Trophoblast cell (in vitro differentiated cells and primary cell): Measurements from ENCODE around the gene NDUFAF8.

ENCODE experiments used
- DNase-seq, 2 donors: peaks; one replicate each; pipeline ENCODE4 v3.0.0-alpha.2; 2016
- H2AFZ ChIP-seq: 2 replicates; pipeline ENCODE4 v1.6.1; 2013; ENCODE audit warnings: low read length, moderate library complexity, mild to moderate bottlenecking; ENCODE audit not compliant: insufficient read depth, poor library complexity
- H2AK5ac ChIP-seq: 2 replicates; pipeline ENCODE4 v1.6.1; 2013; ENCODE audit warnings: mild to moderate bottlenecking, low read length
- H2BK120ac ChIP-seq: 2 replicates; pipeline ENCODE4 v1.6.1; 2013; ENCODE audit warnings: low read length, mild to moderate bottlenecking, moderate library complexity; ENCODE audit not compliant: insufficient read depth, poor library complexity
- H2BK12ac ChIP-seq: 2 replicates; pipeline ENCODE4 v1.6.1; 2013; ENCODE audit warnings: mild to moderate bottlenecking, low read length, moderate library complexity
- H2BK5ac ChIP-seq: 2 replicates; pipeline ENCODE4 v1.6.1; 2013; ENCODE audit warnings: low read length, low read depth, moderate library complexity, mild to moderate bottlenecking; ENCODE audit not compliant: poor library complexity
- H3K14ac ChIP-seq: 2 replicates; pipeline ENCODE4 v1.6.1; 2013; ENCODE audit warnings: mild to moderate bottlenecking, low read length
- H3K18ac ChIP-seq: 2 replicates; pipeline ENCODE4 v1.6.1; 2013; ENCODE audit warnings: mild to moderate bottlenecking, low read length
- H3K23ac ChIP-seq: 2 replicates; pipeline ENCODE4 v1.6.1; 2013; ENCODE audit warnings: low read length
- H3K27ac ChIP-seq: 2 replicates; pipeline ENCODE4 v1.5.1; 2013; ENCODE audit warnings: low read depth, mild to moderate bottlenecking, inconsistent platforms, low read length, moderate library complexity
- H3K27me3 ChIP-seq: 2 replicates; pipeline ENCODE4 v1.6.1; 2013; ENCODE audit warnings: inconsistent platforms, mild to moderate bottlenecking, low read length, moderate library complexity; ENCODE audit not compliant: insufficient read depth
- H3K36me3 ChIP-seq, 2 experiments: 1 replicate in 1 of 2; 2 replicates in 1 of 2; pipeline ENCODE4 v1.6.1; 2013; ENCODE audit warnings: low read length in 2 of 2, mild to moderate bottlenecking in 2 of 2, moderate library complexity in 1 of 2; ENCODE audit not compliant: insufficient read depth in 2 of 2, control insufficient read depth in 1 of 2
- H3K4ac ChIP-seq: 2 replicates; pipeline ENCODE4 v1.6.1; 2013; ENCODE audit warnings: low read depth, mild to moderate bottlenecking, low read length, moderate library complexity
- H3K4me1 ChIP-seq, 2 experiments: 1 replicate in 1 of 2; 2 replicates in 1 of 2; pipeline ENCODE4 v1.6.1; 2013; ENCODE audit warnings: low read length in 2 of 2, mild to moderate bottlenecking in 2 of 2, moderate library complexity in 1 of 2; ENCODE audit not compliant: insufficient read depth in 2 of 2, control insufficient read depth in 1 of 2
- H3K4me2 ChIP-seq: 2 replicates; pipeline ENCODE4 v1.6.1; 2013; ENCODE audit warnings: inconsistent platforms, mild to moderate bottlenecking, low read length, moderate library complexity
- H3K4me3 ChIP-seq: 2 replicates; pipeline ENCODE4 v1.5.1; 2013; ENCODE audit warnings: mild to moderate bottlenecking, low read depth, low read length, inconsistent platforms
- H3K79me1 ChIP-seq: one replicate; pipeline ENCODE4 v1.6.1; 2013; ENCODE audit warnings: low read length
- H3K79me2 ChIP-seq: 2 replicates; pipeline ENCODE4 v1.6.1; 2013; ENCODE audit warnings: low read length, mild to moderate bottlenecking; ENCODE audit not compliant: control insufficient read depth, insufficient read depth, poor library complexity
- H3K9ac ChIP-seq: 2 replicates; pipeline ENCODE4 v1.6.1; 2013; ENCODE audit warnings: mild to moderate bottlenecking, low read length
- H3K9me3 ChIP-seq: 2 replicates; pipeline ENCODE4 v1.6.1; 2013; ENCODE audit warnings: low read depth, mild to moderate bottlenecking, control low read depth, inconsistent platforms, low read length; ENCODE audit not compliant: insufficient read depth
- H4K12ac ChIP-seq: 2 replicates; pipeline ENCODE4 v1.6.1; 2013; ENCODE audit warnings: low read depth, mild to moderate bottlenecking, low read length, moderate library complexity
- H4K8ac ChIP-seq: 2 replicates; pipeline ENCODE4 v1.6.1; 2013; ENCODE audit warnings: low read depth, mild to moderate bottlenecking, low read length, moderate library complexity
- H4K91ac ChIP-seq: one replicate; pipeline ENCODE4 v1.6.1; 2013; ENCODE audit warnings: low read depth, mild to moderate bottlenecking, low read length, moderate library complexity
- WGBS: extraction: QIAGEN DNeasy Blood & Tissue Kit; methylation state at CpG from one replicate; pipeline ENCODE4 v1.1.7; 2013; ENCODE audit warnings: missing lambda C conversion rate; ENCODE audit not compliant: insufficient read length, insufficient coverage; ENCODE audit errors: extremely low coverage; 5-methylcytosine and 5-hydroxymethylcytosine counted together

NDUFAF8 gene

GRCh38 chr17:81278831-81279230 is 39.7 kb downstream of the NDUFAF8 start:
- Histone ChIP-seq H2BK120ac (no peak overlapping the region), H2AFZ (no peak overlapping the region), H4K91ac (no peak overlapping the region), H3K14ac (no peak overlapping the region), H4K12ac (no peak overlapping the region), H2BK5ac (no peak overlapping the region), H2AK5ac (no peak overlapping the region), H3K27me3 (no peaks in the 10 kb centered on the region), H3K9me3 (no peaks in the 10 kb centered on the region), H3K4me3 (no peak overlapping the region), H3K27ac (no peak overlapping the region), H3K18ac (no peak overlapping the region), H3K79me1 (no peaks in the 10 kb centered on the region), H3K4me2 (no peak overlapping the region), H3K9ac (no peak overlapping the region), H3K36me3 (peaks cover 79 to 81% of the 10 kb centered on the region in 2 experiments), H3K79me2 (no peaks in the 10 kb centered on the region), H3K4me1 (no peaks in the 10 kb centered on the region), H3K23ac (no peak overlapping the region), H4K8ac (no peak overlapping the region), H3K4ac (no peak overlapping the region), H2BK12ac (no peak overlapping the region)
- WGBS = no CpG with 5 or more reads among the region's 8 CpGs
- DNase-seq = no peak

- Histone ChIP-seq H4K12ac (no peak overlapping the region), H3K27me3 (no peaks in the 10 kb centered on the region), H3K36me3 (peaks cover 72 to 74% of the 10 kb centered on the region in 2 experiments), H3K4ac (no peak overlapping the region), H2AK5ac (no peak overlapping the region), H3K4me1 (no peaks in the 10 kb centered on the region), H3K79me1 (no peaks in the 10 kb centered on the region), H3K18ac (no peak overlapping the region), H3K9me3 (no peaks in the 10 kb centered on the region), H3K9ac (no peak overlapping the region), H3K14ac (no peak overlapping the region), H2AFZ (no peak overlapping the region), H2BK12ac (no peak overlapping the region), H3K79me2 (no peaks in the 10 kb centered on the region), H4K8ac (no peak overlapping the region), H2BK5ac (no peak overlapping the region), H3K27ac (no peak overlapping the region), H2BK120ac (no peak overlapping the region), H4K91ac (no peak overlapping the region), H3K23ac (no peak overlapping the region), H3K4me3 (no peak overlapping the region), H3K4me2 (no peak overlapping the region)
- no peak for DNase-seq
- WGBS = no CpG with 5 or more reads among the region's 50 CpGs
Measured at GRCh38 chr17:81279278-81280275, 40.5 kb downstream of the NDUFAF8 start.

DNA sequence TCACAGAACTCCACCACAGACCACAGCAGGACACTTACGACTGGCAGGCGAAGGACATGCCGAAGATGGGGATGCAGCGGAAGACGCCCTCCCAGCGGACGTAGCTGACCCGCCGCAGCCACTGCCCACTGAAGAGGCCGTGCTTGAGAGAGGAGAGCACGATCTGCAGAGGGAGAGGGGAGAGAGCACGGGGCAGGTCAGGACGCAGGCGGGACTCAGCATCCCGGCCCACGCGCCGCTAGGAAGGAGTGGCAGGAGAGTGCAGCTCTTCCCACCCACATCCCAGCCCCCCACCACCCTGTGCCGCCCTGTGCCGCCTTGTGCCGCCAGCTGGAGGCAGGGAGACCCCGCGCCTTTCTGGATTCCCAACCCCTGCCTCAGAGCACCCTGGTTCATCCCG is 41.5 kb downstream of the NDUFAF8 start:
- Histone ChIP-seq H4K8ac (no peak overlapping the region), H3K18ac (no peak overlapping the region), H3K4me2 (no peak overlapping the region), H2BK12ac (no peak overlapping the region), H3K79me1 (no peaks in the 10 kb centered on the region), H3K14ac (no peak overlapping the region), H2BK120ac (no peak overlapping the region), H3K4ac (no peak overlapping the region), H2AFZ (no peak overlapping the region), H4K91ac (no peak overlapping the region), H3K9ac (no peak overlapping the region), H3K27ac (no peak overlapping the region), H3K4me3 (no peak overlapping the region), H2BK5ac (no peak overlapping the region), H3K79me2 (no peaks in the 10 kb centered on the region), H2AK5ac (no peak overlapping the region), H4K12ac (no peak overlapping the region), H3K4me1 (no peaks in the 10 kb centered on the region), H3K9me3 (no peaks in the 10 kb centered on the region), H3K23ac (no peak overlapping the region), H3K27me3 (no peaks in the 10 kb centered on the region), H3K36me3 (peaks cover 66 to 72% of the 10 kb centered on the region in 2 experiments)
- no CpG with 5 or more reads among the region's 24 CpGs for WGBS
- DNase-seq = no peak

DNA sequence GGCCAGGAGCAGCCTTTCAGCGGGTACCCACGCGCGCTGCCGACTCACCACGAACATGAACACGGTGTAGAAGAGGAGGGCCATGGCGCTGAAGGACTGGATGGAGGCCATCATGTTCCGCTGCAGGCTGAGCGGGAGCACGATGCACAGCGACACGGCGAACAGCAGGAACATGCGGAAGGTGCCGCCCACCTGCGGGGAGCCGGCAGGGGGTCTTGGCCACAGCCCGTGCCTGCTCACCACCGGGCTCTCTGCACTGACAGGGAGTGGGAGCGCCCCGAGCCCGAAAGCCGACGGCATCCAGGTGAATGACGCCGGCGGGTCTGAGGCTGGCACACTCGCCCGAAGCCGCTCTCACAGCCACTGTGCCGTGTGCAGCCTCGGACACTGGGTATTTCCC is 43.0 kb downstream of the NDUFAF8 start:
- no peak overlapping the region for H2AK5ac ChIP-seq
- no peak overlapping the region for H2BK120ac ChIP-seq
- H3K4me2 ChIP-seq = no peak overlapping the region
- no peak overlapping the region for H3K14ac ChIP-seq
- H4K12ac ChIP-seq = no peak overlapping the region
- H3K9me3 ChIP-seq = no peaks in the 10 kb centered on the region
- no peaks in the 10 kb centered on the region for H3K79me1 ChIP-seq
- H3K4me1 ChIP-seq = no peaks in the 10 kb centered on the region
- H2BK12ac ChIP-seq = no peak overlapping the region
- no peak for DNase-seq
- no peak overlapping the region for H3K23ac ChIP-seq
- H2BK5ac ChIP-seq = no peak overlapping the region
- no CpG with 5 or more reads among the region's 33 CpGs for WGBS
- no peak overlapping the region for H3K4me3 ChIP-seq
- peaks cover 59 to 67% of the 10 kb centered on the region in 2 experiments for H3K36me3 ChIP-seq
- no peak overlapping the region for H3K27ac ChIP-seq
- H3K9ac ChIP-seq = no peak overlapping the region
- H3K27me3 ChIP-seq = no peaks in the 10 kb centered on the region
- peaks cover 5% of the 10 kb centered on the region for H3K79me2 ChIP-seq
- H3K4ac ChIP-seq = no peak overlapping the region
- no peak overlapping the region for H4K8ac ChIP-seq
- no peak overlapping the region for H2AFZ ChIP-seq
- H4K91ac ChIP-seq = no peak overlapping the region
- no peak overlapping the region for H3K18ac ChIP-seq
